HCT116 (cell line): Measurements from ENCODE around the gene IGF2BP3. TPM values are rescaled to one million over a fixed set of nuclear protein-coding genes. Genes with fewer than 3 reads are reported as not detected.

Experiments used
- ATAC-seq: fragments of 200-7000 bp; cut with Tn5 transposase; 2 replicates; pipeline ENCODE4 v1.9.1; 2020; ENCODE audit warnings: mild to moderate bottlenecking, moderate library complexity
- BruUV-seq: library from RNA; stranded (reverse); fragments of 400-500 nt; replicated peaks from 2 replicates; lab custom pipeline; 2021; lab: Mats Ljungman, UMichigan
- CTCF ChIA-PET: fragments of 300-600 bp; sonication (Branson Sonifier 250); formaldehyde crosslinking; loops from one replicate; lab custom pipeline; 2021; ENCODE audit warnings: antibody characterized with exemption; lab: Charles Lee
- POLR2A ChIA-PET: fragments of 300-600, 350-600 bp; sonication (Branson Sonifier 250); formaldehyde crosslinking; loops from one replicate; lab custom pipeline; 2021; ENCODE audit warnings: antibody characterized with exemption; lab: Charles Lee
- RAD21 ChIA-PET, 2 experiments: fragments of 300-600 bp; sonication (Branson Sonifier 250); formaldehyde crosslinking; loops; one replicate each; lab custom pipeline; 2023; ENCODE audit warnings: low total read pairs in 2 of 2; ENCODE audit not compliant: uncharacterized antibody in 2 of 2, unreplicated experiment in 2 of 2, low non-redundant PET in 1 of 2; lab: Charles Lee
- DNase-seq: peaks from one replicate; pipeline ENCODE4 v3.0.0-alpha.2; 2010; ENCODE audit warnings: low read depth, low spot score
- H2AFZ ChIP-seq: fragments of 200-600 bp; shearing (Covaris generic), sonication (generic); 2 replicates; pipeline ENCODE4 v1.6.1; 2017; ENCODE audit warnings: low read depth, mixed run types, mixed read lengths, antibody characterized with exemption, low read length; ENCODE audit not compliant: poor library complexity, severe bottlenecking
- H3K27ac ChIP-seq: 2 replicates; pipeline ENCODE4 v1.5.1; 2012; ENCODE audit warnings: low read depth, low read length
- H3K27me3 ChIP-seq: fragments of 200-600 bp; sonication (generic); 2 replicates; pipeline ENCODE4 v1.6.1; 2016; ENCODE audit warnings: mixed run types, low read length, mixed read lengths; ENCODE audit not compliant: insufficient read depth
- H3K36me3 ChIP-seq, 2 experiments: fragments of 200-500 bp in 1 of 2; fragments of 200-600 bp in 1 of 2; sonication (Bioruptor generic) in 1 of 2; sonication (generic) in 1 of 2; 2 replicates each; pipeline versions ENCODE4 v1.5.1 to v1.6.1; 2014 to 2016; ENCODE audit warnings: low read length in 2 of 2, inconsistent platforms in 1 of 2, mixed read lengths in 1 of 2, mixed run types in 1 of 2; ENCODE audit not compliant: insufficient read depth in 2 of 2, control insufficient read depth in 1 of 2
- H3K4me1 ChIP-seq, 2 experiments: fragments of 200-600 bp in 1 of 2; sonication (generic) in 1 of 2; 2 replicates each; pipeline versions ENCODE4 v1.5.1 to v1.6.1; 2012 to 2017; ENCODE audit warnings: low read length in 2 of 2, inconsistent platforms in 1 of 2, mild to moderate bottlenecking in 1 of 2, mixed read lengths in 1 of 2, mixed run types in 1 of 2, moderate library complexity in 1 of 2; ENCODE audit not compliant: insufficient read depth in 2 of 2, control insufficient read depth in 1 of 2
- H3K4me2 ChIP-seq: fragments of 200-600 bp; sonication (generic); 2 replicates; pipeline ENCODE4 v1.6.1; 2017; ENCODE audit warnings: mixed run types, low read length, mixed read lengths
- H3K4me3 ChIP-seq, 2 experiments: fragments of 200-600 bp in 1 of 2; sonication (generic) in 1 of 2; replicated peaks in 1 of 2; 2 replicates each; pipeline ENCODE4 v1.5.1; 2011 to 2016; ENCODE audit warnings: low read length in 2 of 2, control low read depth in 1 of 2, low read depth in 1 of 2, mild to moderate bottlenecking in 1 of 2, mixed read lengths in 1 of 2, mixed run types in 1 of 2
- H3K79me2 ChIP-seq: fragments of 200-600 bp; sonication (generic); 2 replicates; pipeline ENCODE4 v1.6.1; 2017; ENCODE audit warnings: mild to moderate bottlenecking, mixed run types, low read length, moderate library complexity, mixed read lengths; ENCODE audit not compliant: insufficient read depth
- H3K9ac ChIP-seq: fragments of 200-600 bp; sonication (generic); 2 replicates; pipeline ENCODE4 v1.6.1; 2016; ENCODE audit warnings: low read length, mixed read lengths
- H3K9me2 ChIP-seq: fragments of 200-600 bp; sonication (generic), shearing (Covaris generic); 2 replicates; pipeline ENCODE4 v1.6.1; 2017; ENCODE audit warnings: mixed run types, mild to moderate bottlenecking, moderate library complexity; ENCODE audit not compliant: insufficient read depth
- H3K9me3 ChIP-seq, 2 experiments: fragments of 200-500 bp in 1 of 2; fragments of 200-600 bp in 1 of 2; sonication (Bioruptor generic) in 1 of 2; sonication (generic) in 1 of 2; 2 replicates each; pipeline ENCODE4 v1.6.1; 2014 to 2017; ENCODE audit warnings: low read length in 2 of 2, mixed read lengths in 2 of 2, inconsistent platforms in 1 of 2, low read depth in 1 of 2, mild to moderate bottlenecking in 1 of 2, mixed run types in 1 of 2, moderate library complexity in 1 of 2; ENCODE audit not compliant: control insufficient read depth in 1 of 2, insufficient read depth in 1 of 2
- H4K20me1 ChIP-seq: fragments of 200-600 bp; sonication (generic), shearing (Covaris generic); 2 replicates; pipeline ENCODE4 v1.6.1; 2017; ENCODE audit warnings: mixed run types, mild to moderate bottlenecking, moderate library complexity; ENCODE audit not compliant: insufficient read depth
- CTCF ChIP-seq, 3 experiments: fragments of 200-600 bp in 1 of 3; sonication (generic) in 1 of 3; IDR thresholded peaks in 2 of 3; conservative IDR thresholded peaks in 1 of 3; 2 replicates each; pipeline ENCODE4 v1.5.1; 2012 to 2017; ENCODE audit warnings: low read depth in 2 of 3, low read length in 2 of 3, antibody characterized with exemption in 1 of 3, borderline replicate concordance in 1 of 3, control low read depth in 1 of 3, mild to moderate bottlenecking in 1 of 3, mixed read lengths in 1 of 3, mixed run types in 1 of 3, moderate library complexity in 1 of 3; ENCODE audit not compliant: insufficient read depth in 1 of 3
- ELF1 ChIP-seq: IDR thresholded peaks from 2 replicates; pipeline ENCODE4 v1.6.1; 2012; ENCODE audit warnings: low read depth, borderline replicate concordance
- JUND ChIP-seq: IDR thresholded peaks from 2 replicates; pipeline ENCODE4 v1.6.1; 2012
- MAX ChIP-seq: IDR thresholded peaks from 2 replicates; pipeline ENCODE4 v1.6.1; 2012
- POLR2A ChIP-seq: IDR thresholded peaks from 2 replicates; pipeline ENCODE4 v1.7.0; 2011; ENCODE audit warnings: borderline replicate concordance; ENCODE audit not compliant: insufficient read depth, insufficient read length; ENCODE audit errors: extremely low read depth
- REST ChIP-seq: IDR thresholded peaks from 2 replicates; pipeline ENCODE4 v1.6.1; 2012; ENCODE audit warnings: low read depth
- SP1 ChIP-seq: IDR thresholded peaks from 2 replicates; pipeline ENCODE4 v1.6.1; 2012; ENCODE audit warnings: low read depth
- SRF ChIP-seq: IDR thresholded peaks from 2 replicates; pipeline ENCODE4 v1.6.1; 2012; ENCODE audit warnings: low read depth
- ZBTB33 ChIP-seq: IDR thresholded peaks from 2 replicates; pipeline ENCODE4 v1.6.1; 2011; ENCODE audit warnings: mild to moderate bottlenecking, low read length, moderate library complexity; ENCODE audit not compliant: insufficient replicate concordance; ENCODE audit errors: extremely low read depth
- ZNF274 ChIP-seq: fragments of 200-500 bp; sonication (Bioruptor generic); IDR thresholded peaks from 2 replicates; pipeline ENCODE4 v1.6.1; 2014; ENCODE audit warnings: mild to moderate bottlenecking, low read depth, low read length, inconsistent platforms
- intact Hi-C: fragments of 100-400 bp; cut with micrococcal nuclease; formaldehyde crosslinking; loops from 2 replicates; pipeline ENCODE4 v1.10.0; 2022
- total RNA-seq: library from RNA; stranded (reverse); gene quantifications from one replicate; pipeline ENCODE4 v1.2.1, GENCODE V29; 2021; ENCODE audit not compliant: unreplicated experiment

Gene IGF2BP3
- total RNA-seq, 1 experiment from 2014 or later, result 79.1 TPM

GRCh38 chr7:23454881-23455526 is 15.3 kb downstream of the IGF2BP3 start:
- no TSS peak for BruUV-seq
- Histone ChIP-seq H3K9ac (no peak overlapping the region), H3K9me2 (no peaks in the 10 kb centered on the region), H2AFZ (no peak overlapping the region), H3K27me3 (no peaks in the 10 kb centered on the region), H4K20me1 (peaks cover 20% of the 10 kb centered on the region; the same call in 1 of the 2 replicates), H3K4me1 (peaks cover 0 to 7% of the 10 kb centered on the region in 2 experiments; a peak in 2 of 4 replicates), H3K4me2 (no peak overlapping the region), H3K9me3 (no peaks in the 10 kb centered on the region), H3K79me2 (peaks cover 98% of the 10 kb centered on the region), H3K36me3 (peaks cover 0 to 10% of the 10 kb centered on the region in 2 experiments; a peak in 3 of 4 replicates)
- DNase-seq (no peak), ATAC-seq (no peak)
- CTCF ChIA-PET, result no interaction called here
- intact Hi-C loops, result no loop called here
- POLR2A ChIA-PET, result interaction anchor here (0.6 kb wide), 1 partner anchor 60 kb away, joined by 4 read pairs; no protein-coding TSS in a partner anchor
- no peak for TF ChIP-seq POLR2A
- TF ChIP-seq ELF1, result no peak
- TF ChIP-seq JUND, result no peak
- TF ChIP-seq, all 23 proteins: peak for 0
- RAD21 ChIA-PET, result no interaction called here
- H3K27ac ChIP-seq, result no peak overlapping the region
- H3K4me3 ChIP-seq, result no peak overlapping the region

- H3K9ac ChIP-seq, result no peak overlapping the region
- H3K27me3 ChIP-seq, result no peaks in the 10 kb centered on the region
- POLR2A ChIA-PET, result no interaction called here
- DNase-seq, result no peak
- no peaks in the 10 kb centered on the region for H3K9me2 ChIP-seq
- intact Hi-C loops, result no loop called here
- RAD21 ChIA-PET, result no interaction called here
- no peak for ATAC-seq
- no TSS peak for BruUV-seq
- no peak overlapping the region for H3K4me3 ChIP-seq
- no peak overlapping the region for H2AFZ ChIP-seq
- H4K20me1 ChIP-seq, result peaks cover 25% of the 10 kb centered on the region; the same call in 1 of the 2 replicates
- H3K4me1 ChIP-seq, result peaks cover 0 to 10% of the 10 kb centered on the region in 2 experiments; a peak in 2 of 4 replicates
- H3K9me3 ChIP-seq, result no peaks in the 10 kb centered on the region
- peaks cover 6 to 7% of the 10 kb centered on the region in 2 experiments; a peak in 2 of 4 replicates for H3K36me3 ChIP-seq
- no peak overlapping the region for H3K4me2 ChIP-seq
- CTCF ChIA-PET, result no interaction called here
- peaks cover 98% of the 10 kb centered on the region for H3K79me2 ChIP-seq
- H3K27ac ChIP-seq, result no peak overlapping the region
- TF ChIP-seq SRF, result no peak
- TF ChIP-seq MAX, result no peak
- no peak for TF ChIP-seq ELF1
- TF ChIP-seq ZBTB33, result no peak
- TF ChIP-seq CTCF (IDR thresholded peaks at IDR 0.05 in 2 of 3, conservative IDR thresholded peaks at IDR 0.05 in 1 of 3; ENCODE audit: borderline replicate concordance in 1 of 3, insufficient read depth in 1 of 3, low read depth in 2 of 3, low read length in 2 of 3), result no peak
- no peak for TF ChIP-seq ZNF274
- TF ChIP-seq POLR2A, result no peak
- TF ChIP-seq JUND, result no peak
- no peak for TF ChIP-seq SP1
- no peak for TF ChIP-seq REST
Observed at GRCh38 chr7:23450518-23450917, 19.8 kb downstream of the IGF2BP3 start.
